ENCODE results near the gene PLEKHA3. TPM values are rescaled to one million over a fixed set of nuclear protein-coding genes. Genes with fewer than 3 reads are reported as not detected.
"Not testable (repeated sequence)": the region's sequence is repeated elsewhere in the genome, so short reads cannot be mapped to it uniquely, and the experiment has no call there.

Gene PLEKHA3
- 13.3 TPM for total RNA-seq

- ATAC-seq, result peak; percentile 86
These were observed at the start of gene PLEKHA3 for GRCh38 chr2:178480227-178481181. Gene PLEKHA3 (plus strand): TSS chr2:178480457. CDS start chr2:178480870, 413 bp downstream.

GRCh38 chr2:178436662-178437061, 43.6 kb upstream of the PLEKHA3 start:
- no peak for DNase-seq (ENCODE audit: low spot score)
- no peak for ATAC-seq

More at GRCh38 chr2:178480227-178481181, at the start of gene PLEKHA3:
- peak; percentile 99 for DNase-seq (ENCODE audit: low spot score)

GRCh38 chr2:178441426-178441825, 38.8 kb upstream of the PLEKHA3 start:
- DNase-seq (ENCODE audit: low spot score), result no peak
- ATAC-seq, result no peak

- DNase-seq (ENCODE audit: low spot score) (no peak), ATAC-seq (no peak)
These were observed 31.1 kb upstream of the PLEKHA3 start for GRCh38 chr2:178448968-178449661.

GRCh38 chr2:178449700-178450523, 30.3 kb upstream of the PLEKHA3 start:
- ATAC-seq (peak; percentile 48), DNase-seq (ENCODE audit: low spot score) (peak; percentile 73)

- DNase-seq (ENCODE audit: low spot score), result no peak
- no peak for ATAC-seq
These were observed 29.8 kb upstream of the PLEKHA3 start for GRCh38 chr2:178450524-178450773.

- peak; percentile 93 for ATAC-seq
- DNase-seq (ENCODE audit: low spot score), result peak; percentile 99
These were observed 29.3 kb upstream of the PLEKHA3 start, which contains the start of the genes PJVK and PRKRA for GRCh38 chr2:178450774-178451525. Gene PJVK (plus strand): TSS chr2:178451378. CDS start chr2:178453410, 2,032 bp downstream. Gene PRKRA (minus strand): TSS chr2:178451175. CDS start chr2:178451030, 145 bp downstream.

GRCh38 chr2:178452334-178452733, 27.9 kb upstream of the PLEKHA3 start:
- DNase-seq (ENCODE audit: low spot score) (no peak), ATAC-seq (no peak)

- DNase-seq (ENCODE audit: low spot score), result no peak
- no peak for ATAC-seq
These were observed 27.4 kb upstream of the PLEKHA3 start for GRCh38 chr2:178452870-178453269.

GRCh38 chr2:178455947-178456346, 24.3 kb upstream of the PLEKHA3 start:
- ATAC-seq (no peak), DNase-seq (ENCODE audit: low spot score) (no peak)

- DNase-seq (ENCODE audit: low spot score), result no peak
- ATAC-seq, result no peak
These were observed 22.8 kb upstream of the PLEKHA3 start for GRCh38 chr2:178457390-178457886.

- peak; percentile 92 for ATAC-seq
These were observed 10.9 kb upstream of the PLEKHA3 start for GRCh38 chr2:178469219-178469849.

GRCh38 chr2:178471313-178471712, 8.9 kb upstream of the PLEKHA3 start:
- not testable (repeated sequence) for ATAC-seq; DNase-seq (ENCODE audit: low spot score)

More at GRCh38 chr2:178469219-178469849, 10.9 kb upstream of the PLEKHA3 start:
- DNase-seq (ENCODE audit: low spot score), result no peak

GRCh38 chr2:178473373-178473772, 6.9 kb upstream of the PLEKHA3 start:
- ATAC-seq, result no peak

GRCh38 chr2:178473931-178474330, 6.3 kb upstream of the PLEKHA3 start:
- DNase-seq (ENCODE audit: low spot score) (no peak), ATAC-seq (no peak)

More at GRCh38 chr2:178473373-178473772, 6.9 kb upstream of the PLEKHA3 start:
- DNase-seq (ENCODE audit: low spot score), result no peak

GRCh38 chr2:178474560-178474959, 5.7 kb upstream of the PLEKHA3 start:
- ATAC-seq (no peak), DNase-seq (ENCODE audit: low spot score) (no peak)

- no peak for DNase-seq (ENCODE audit: low spot score)
- ATAC-seq, result no peak
These were observed 3.8 kb upstream of the PLEKHA3 start for GRCh38 chr2:178476477-178476876.

GRCh38 chr2:178477443-178478129, 2.7 kb upstream of the PLEKHA3 start:
- DNase-seq (ENCODE audit: low spot score), result no peak
- no peak for ATAC-seq

- no peak for DNase-seq (ENCODE audit: low spot score)
- ATAC-seq, result peak; percentile 2
These were observed 2.2 kb upstream of the PLEKHA3 start for GRCh38 chr2:178478130-178478438.
